GM19324 (cell line): ENCODE data around the gene KCNH1.
"Not testable (repeated sequence)": the region's sequence is repeated elsewhere in the genome, so short reads cannot be mapped to it uniquely, and the experiment has no call there.

Experiments used
- ATAC-seq: cut with Tn5 transposase; IDR thresholded peaks from one replicate; pipeline ENCODE4 v1.9.1; 2021; ENCODE audit warnings: mild to moderate bottlenecking, moderate library complexity; ENCODE audit not compliant: unreplicated experiment, low FRiP score

The KCNH1 gene

GRCh38 chr1:210662291-210663050, 471.5 kb downstream of the KCNH1 start:
- ATAC-seq, result no peak

GRCh38 chr1:210661520-210661919, 472.4 kb downstream of the KCNH1 start:
- not testable (repeated sequence) for ATAC-seq

- ATAC-seq, result no peak
Observed at GRCh38 chr1:210657806-210658205, 476.1 kb downstream of the KCNH1 start.

GRCh38 chr1:210655511-210655910, 478.4 kb downstream of the KCNH1 start:
- no peak for ATAC-seq

- ATAC-seq, result no peak
Observed at GRCh38 chr1:210654176-210654981, 479.6 kb downstream of the KCNH1 start.

GRCh38 chr1:210653771-210654170, 480.2 kb downstream of the KCNH1 start:
- ATAC-seq, result no peak

GRCh38 chr1:210652329-210652954, 481.5 kb downstream of the KCNH1 start:
- ATAC-seq, result no peak

GRCh38 chr1:210650403-210650802, 483.5 kb downstream of the KCNH1 start:
- no peak for ATAC-seq

- ATAC-seq, result no peak
Observed at GRCh38 chr1:210648588-210649269, 485.2 kb downstream of the KCNH1 start.

- no peak for ATAC-seq
Observed at GRCh38 chr1:210647406-210648333, 486.3 kb downstream of the KCNH1 start.

- no peak for ATAC-seq
Observed at GRCh38 chr1:210646258-210646616, 487.7 kb downstream of the KCNH1 start.

GRCh38 chr1:210645582-210646257, 488.2 kb downstream of the KCNH1 start:
- ATAC-seq, result no peak

GRCh38 chr1:210641582-210641981, 492.4 kb downstream of the KCNH1 start:
- no peak for ATAC-seq

- no peak for ATAC-seq
Observed at GRCh38 chr1:210635108-210635507, 498.8 kb downstream of the KCNH1 start.

- no peak for ATAC-seq
Observed at GRCh38 chr1:210633636-210634035, 500.3 kb downstream of the KCNH1 start.

- ATAC-seq, result no peak
Observed at GRCh38 chr1:210633140-210633539, 500.8 kb downstream of the KCNH1 start.

GRCh38 chr1:210631399-210631798, 502.5 kb downstream of the KCNH1 start:
- no peak for ATAC-seq

GRCh38 chr1:210629276-210629675, 504.7 kb downstream of the KCNH1 start:
- no peak for ATAC-seq

- ATAC-seq, result no peak
Observed at GRCh38 chr1:210627755-210628154, 506.2 kb downstream of the KCNH1 start.
